ENCODE measurements around the gene KCNK17. TPM values are rescaled to one million over a fixed set of nuclear protein-coding genes. Genes with fewer than 3 reads are reported as not detected.

Gene KCNK17
- total and polyA plus RNA-seq, 9 of the 15 experiments (the other 6 are each of a cell fraction or from before 2014, with no cell fraction given): not detected

DNA sequence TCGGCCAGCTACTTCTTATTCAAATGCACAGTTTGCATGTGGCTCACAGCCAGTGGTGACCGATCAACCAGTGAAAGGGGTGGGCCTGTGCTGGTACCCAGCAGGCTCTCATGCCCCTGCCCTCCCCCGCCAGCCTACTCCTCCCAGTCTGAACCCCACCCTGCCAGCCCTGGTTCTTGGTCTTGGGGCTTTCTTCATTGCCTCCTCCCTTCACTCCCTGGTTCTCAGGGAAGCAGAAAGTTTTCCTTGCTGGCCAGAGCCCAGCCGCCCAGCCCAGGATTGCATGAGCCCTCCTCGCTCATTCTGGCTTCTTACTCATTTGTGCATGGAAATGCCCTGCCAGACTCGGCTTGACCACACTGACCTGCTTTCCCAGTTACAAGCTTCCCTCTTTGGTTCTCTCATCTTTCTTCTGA, 40.8 kb downstream of the KCNK17 start:
- no peak for FAIRE-seq
- no peak for TF ChIP-seq DACH1 (IDR thresholded peaks at IDR 0.05; ENCODE audit: partially characterized antibody)
- TF ChIP-seq ARNT (IDR thresholded peaks at IDR 0.05): no peak
- no peak for TF ChIP-seq RAD51 (IDR thresholded peaks at IDR 0.05; ENCODE audit: borderline replicate concordance, low read depth)
- TF ChIP-seq, protein P1, sequence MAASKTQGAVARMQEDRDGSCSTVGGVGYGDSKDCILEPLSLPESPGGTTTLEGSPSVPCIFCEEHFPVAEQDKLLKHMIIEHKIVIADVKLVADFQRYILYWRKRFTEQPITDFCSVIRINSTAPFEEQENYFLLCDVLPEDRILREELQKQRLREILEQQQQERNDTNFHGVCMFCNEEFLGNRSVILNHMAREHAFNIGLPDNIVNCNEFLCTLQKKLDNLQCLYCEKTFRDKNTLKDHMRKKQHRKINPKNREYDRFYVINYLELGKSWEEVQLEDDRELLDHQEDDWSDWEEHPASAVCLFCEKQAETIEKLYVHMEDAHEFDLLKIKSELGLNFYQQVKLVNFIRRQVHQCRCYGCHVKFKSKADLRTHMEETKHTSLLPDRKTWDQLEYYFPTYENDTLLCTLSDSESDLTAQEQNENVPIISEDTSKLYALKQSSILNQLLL (CRISPR knock-in tag; IDR thresholded peaks at IDR 0.05; ENCODE audit: borderline replicate concordance): no peak
- TF ChIP-seq PPARD (CRISPR knock-in tag; IDR thresholded peaks at IDR 0.05): no peak
- TF ChIP-seq NBN (IDR thresholded peaks at IDR 0.05; ENCODE audit: low read depth): no peak
- TF ChIP-seq RERE (CRISPR knock-in tag; IDR thresholded peaks at IDR 0.05; ENCODE audit: borderline replicate concordance): no peak
- no peak for TF ChIP-seq NR1H2 (CRISPR knock-in tag; IDR thresholded peaks at IDR 0.05)
- no peak for TF ChIP-seq RBBP5 (IDR thresholded peaks at IDR 0.05; ENCODE audit: borderline replicate concordance, insufficient read depth, low read length, poor library complexity, severe bottlenecking)
- no peak for TF ChIP-seq TSHZ1 (CRISPR knock-in tag; IDR thresholded peaks at IDR 0.05)
- no peak for TF ChIP-seq KAT8 (IDR thresholded peaks at IDR 0.05; ENCODE audit: low read depth)
- TF ChIP-seq NCOA1 (IDR thresholded peaks at IDR 0.05; ENCODE audit: low read depth): no peak
- no peak for TF ChIP-seq ETV6 (IDR thresholded peaks at IDR 0.05; ENCODE audit: borderline replicate concordance in 1 of 2, low read depth in 2 of 2, low read length in 1 of 2)
- TF ChIP-seq ETV6 (CRISPR knock-in tag; IDR thresholded peaks at IDR 0.05; ENCODE audit: borderline replicate concordance): no peak

More for the DNA sequence above, 40.8 kb downstream of the KCNK17 start:
- BruUV-seq (replicated peaks): no TSS peak
- no peak for DNase-seq (ENCODE audit: extremely low read depth in 1 of 4, low spot score in 3 of 4)
- ChIA-PET CTCF (ENCODE audit: low intra/inter-chr PET ratio) (no interaction called here), POLR2A (no interaction called here)
- 4% methylated on average over 5 of the region's 6 CpGs for WGBS (ENCODE audit: insufficient coverage, low coverage, missing lambda C conversion rate)
- no peak overlapping the region for H3K27ac ChIP-seq (ENCODE audit: extremely low read depth, low read depth, low read length)
- H2AFZ ChIP-seq (ENCODE audit: low read depth, low read length): no peak overlapping the region
- H3K36me3 ChIP-seq (ENCODE audit: control insufficient read depth, insufficient read depth, low read length): no peaks in the 10 kb centered on the region
- no peak overlapping the region for H3K4me3 ChIP-seq
- H3K9ac ChIP-seq (ENCODE audit: insufficient read depth in 1 of 2, low read depth in 2 of 2, low read length in 2 of 2): no peak overlapping the region
- H3K27me3 ChIP-seq (ENCODE audit: control insufficient read depth in 2 of 2, insufficient read depth in 2 of 2, low read length in 2 of 2): peaks cover 41 to 42% of the 10 kb centered on the region in 2 experiments
- no peaks in the 10 kb centered on the region for H3K9me3 ChIP-seq (replicated peaks; ENCODE audit: control insufficient read depth, insufficient read depth, low read depth, low read length)
- no peaks in the 10 kb centered on the region for H3K9me1 ChIP-seq (ENCODE audit: control insufficient read depth, insufficient read depth, low read length)
- in situ Hi-C loops (cut with MboI): no loop called here
- H3K79me2 ChIP-seq (ENCODE audit: control insufficient read depth, insufficient read depth, low read length): no peaks in the 10 kb centered on the region
- no peaks in the 10 kb centered on the region for H3K4me1 ChIP-seq (replicated peaks in 1 of 2; ENCODE audit: control insufficient read depth in 2 of 2, insufficient read depth in 2 of 2, low read length in 2 of 2)
- no peak overlapping the region for H3K4me2 ChIP-seq (ENCODE audit: insufficient read depth, low read length)
- H4K20me1 ChIP-seq (replicated peaks; ENCODE audit: control insufficient read depth, insufficient read depth, low read length): 0 out of 2 replicates have a peak, but pooled peaks cover 4% of the 10 kb centered on the region
- no peak for ATAC-seq
- intact Hi-C loops (cut with micrococcal nuclease): no loop called here

All from K562 (cell line).